ENCODE data around the gene NRGN.
"Not testable (repeated sequence)": the region's sequence is repeated elsewhere in the genome, so short reads cannot be mapped to it uniquely, and the experiment has no call there.

Gene NRGN

DNA sequence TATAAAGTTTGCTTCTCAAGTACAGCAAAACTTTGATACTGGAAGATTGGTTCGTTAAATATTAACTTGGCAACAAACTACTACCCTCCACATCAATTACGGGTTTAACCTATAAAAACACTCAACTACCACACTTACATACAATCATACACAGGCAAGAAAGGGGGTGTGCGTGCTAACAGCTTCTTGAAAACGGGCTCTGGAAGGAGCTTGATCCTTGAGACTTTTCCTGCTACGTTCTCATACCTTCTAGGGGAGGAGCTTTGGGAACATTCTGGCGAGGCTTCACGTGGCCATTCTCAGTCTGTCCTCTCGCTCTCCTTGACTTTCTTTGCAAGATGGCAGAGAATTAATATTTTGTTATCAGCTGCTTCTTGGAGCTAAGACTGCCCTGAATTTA lies 29.2 kb downstream of the NRGN start:
- Histone ChIP-seq H3K27me3 (replicated peaks; ENCODE audit: control insufficient read depth, insufficient read depth, low read length) (no peaks in the 10 kb centered on the region), H3K36me3 (ENCODE audit: control insufficient read depth, insufficient read depth, low read length) (peaks cover 1% of the 10 kb centered on the region; the same call in 1 of the 2 replicates), H3K4me3 (replicated peaks; ENCODE audit: low read depth, low read length) (no peak overlapping the region)
- TF ChIP-seq, protein P1, sequence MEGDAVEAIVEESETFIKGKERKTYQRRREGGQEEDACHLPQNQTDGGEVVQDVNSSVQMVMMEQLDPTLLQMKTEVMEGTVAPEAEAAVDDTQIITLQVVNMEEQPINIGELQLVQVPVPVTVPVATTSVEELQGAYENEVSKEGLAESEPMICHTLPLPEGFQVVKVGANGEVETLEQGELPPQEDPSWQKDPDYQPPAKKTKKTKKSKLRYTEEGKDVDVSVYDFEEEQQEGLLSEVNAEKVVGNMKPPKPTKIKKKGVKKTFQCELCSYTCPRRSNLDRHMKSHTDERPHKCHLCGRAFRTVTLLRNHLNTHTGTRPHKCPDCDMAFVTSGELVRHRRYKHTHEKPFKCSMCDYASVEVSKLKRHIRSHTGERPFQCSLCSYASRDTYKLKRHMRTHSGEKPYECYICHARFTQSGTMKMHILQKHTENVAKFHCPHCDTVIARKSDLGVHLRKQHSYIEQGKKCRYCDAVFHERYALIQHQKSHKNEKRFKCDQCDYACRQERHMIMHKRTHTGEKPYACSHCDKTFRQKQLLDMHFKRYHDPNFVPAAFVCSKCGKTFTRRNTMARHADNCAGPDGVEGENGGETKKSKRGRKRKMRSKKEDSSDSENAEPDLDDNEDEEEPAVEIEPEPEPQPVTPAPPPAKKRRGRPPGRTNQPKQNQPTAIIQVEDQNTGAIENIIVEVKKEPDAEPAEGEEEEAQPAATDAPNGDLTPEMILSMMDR (IDR thresholded peaks at IDR 0.05; ENCODE audit: insufficient read depth, low read length, poor library complexity, severe bottlenecking): no peak
- DNase-seq (ENCODE audit: extremely low read depth, insufficient read length): no peak

DNA sequence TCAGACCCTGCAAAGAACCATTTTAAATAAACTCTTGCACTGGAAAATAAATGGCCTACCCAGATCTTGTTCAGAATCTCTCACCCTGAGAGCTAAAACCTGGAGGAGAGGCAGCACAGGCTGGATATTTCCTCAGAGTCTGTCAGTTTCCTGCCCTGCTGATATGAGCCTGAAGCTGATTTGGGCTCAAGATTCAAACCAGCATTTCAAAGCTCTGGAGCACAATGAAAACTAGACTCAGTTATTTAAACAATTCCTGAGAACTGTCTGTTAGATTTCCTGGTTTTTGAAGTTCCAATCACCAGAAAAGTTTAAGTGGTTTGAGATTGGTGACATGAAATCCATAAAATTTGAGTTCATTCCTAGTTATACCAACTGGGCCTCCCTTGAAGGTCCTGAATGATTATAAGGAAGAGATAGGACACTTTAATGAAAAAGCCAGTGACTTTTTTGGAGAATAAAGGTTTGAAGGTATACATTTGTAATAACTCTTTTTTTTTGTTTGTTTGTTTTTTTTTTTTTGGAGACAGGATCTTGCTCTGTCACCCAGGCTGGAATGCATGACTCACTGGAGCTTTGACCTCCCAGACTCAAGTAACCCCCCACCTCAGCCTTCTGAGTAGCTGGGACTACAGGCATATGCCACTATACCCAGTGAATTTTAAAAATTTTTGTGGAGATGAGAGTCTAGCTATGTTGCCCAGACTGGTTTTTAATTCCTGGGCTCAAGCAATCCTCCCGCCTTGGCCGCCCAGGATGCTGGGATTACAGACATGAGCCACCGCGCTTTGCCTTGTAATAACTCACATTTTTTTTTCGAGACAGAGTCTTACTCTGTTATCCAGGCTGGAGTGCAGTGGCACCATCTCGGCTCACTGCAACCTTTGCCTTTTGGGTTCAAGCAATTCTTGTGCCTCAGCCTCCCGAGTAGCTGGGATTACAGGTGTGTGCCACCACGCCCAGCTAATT lies 30.3 kb downstream of the NRGN start:
- H3K27me3 ChIP-seq (replicated peaks; ENCODE audit: control insufficient read depth, insufficient read depth, low read length): no peaks in the 10 kb centered on the region
- no peaks in the 10 kb centered on the region for H3K36me3 ChIP-seq (ENCODE audit: control insufficient read depth, insufficient read depth, low read length)
- no peak overlapping the region for H3K4me3 ChIP-seq (replicated peaks; ENCODE audit: low read depth, low read length)
- TF ChIP-seq, protein P1 (IDR thresholded peaks at IDR 0.05; ENCODE audit: insufficient read depth, low read length, poor library complexity, severe bottlenecking): no peak
- DNase-seq (ENCODE audit: extremely low read depth, insufficient read length): no peak

DNA sequence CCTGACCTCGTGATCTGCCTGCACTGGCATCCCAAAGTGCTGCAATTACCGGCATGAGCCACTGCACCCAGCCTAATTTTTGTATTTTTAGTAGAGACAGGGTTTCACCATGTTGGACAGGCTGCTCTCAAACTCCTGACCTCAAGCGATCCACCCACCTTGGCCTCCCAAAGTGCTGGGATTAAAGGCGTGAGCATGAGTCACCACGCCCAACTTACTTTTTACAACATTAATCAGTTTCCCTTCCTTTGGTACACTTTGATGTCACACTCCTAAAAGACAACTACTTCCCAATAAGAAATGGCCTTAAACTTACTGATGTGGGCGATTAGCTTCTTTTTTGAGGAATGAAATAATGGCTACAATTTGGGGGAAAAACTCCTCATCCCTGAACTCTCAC lies 31.2 kb downstream of the NRGN start:
- DNase-seq (ENCODE audit: extremely low read depth, insufficient read length); H3K4me3 ChIP-seq (replicated peaks; ENCODE audit: low read depth, low read length); H3K36me3 ChIP-seq (ENCODE audit: control insufficient read depth, insufficient read depth, low read length); H3K27me3 ChIP-seq (replicated peaks; ENCODE audit: control insufficient read depth, insufficient read depth, low read length): not testable (repeated sequence)

DNA sequence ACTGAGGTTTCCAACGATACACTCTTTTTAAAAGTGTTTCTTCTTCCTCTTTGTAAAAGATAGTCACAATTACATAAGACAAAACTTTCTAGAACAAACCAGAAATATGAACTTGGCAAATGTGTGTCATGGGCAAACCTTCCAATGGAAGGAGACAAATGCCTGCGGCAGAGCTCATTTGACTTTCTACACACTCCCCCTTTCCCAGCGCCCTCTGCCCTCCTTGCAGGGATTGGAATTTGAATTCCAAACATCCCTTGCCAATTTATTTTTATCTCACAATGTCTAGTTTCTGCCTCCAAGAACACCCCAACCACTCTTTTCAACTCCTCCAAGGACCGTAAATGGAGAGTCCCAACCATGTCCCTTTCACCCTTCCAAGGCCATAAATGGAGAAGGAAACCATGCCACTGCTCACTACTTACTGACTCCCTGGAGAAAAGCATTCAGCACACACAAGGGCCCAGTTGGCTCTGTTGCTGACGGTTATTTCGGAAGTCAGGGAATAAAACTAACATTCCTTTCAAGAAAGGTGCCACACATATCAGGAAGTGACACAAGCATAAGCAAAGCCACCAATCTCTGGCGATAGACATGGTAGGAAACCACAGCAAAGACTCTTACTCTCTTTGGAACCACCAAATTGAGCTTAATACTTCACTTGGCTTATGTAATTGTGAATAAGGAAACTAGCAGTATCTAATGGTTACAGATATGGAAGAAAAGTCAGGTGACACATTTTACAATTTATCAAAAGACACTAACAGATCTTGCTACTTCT lies 37.3 kb downstream of the NRGN start:
- no peaks in the 10 kb centered on the region for H3K36me3 ChIP-seq (ENCODE audit: control insufficient read depth, insufficient read depth, low read length)
- H3K4me3 ChIP-seq (replicated peaks; ENCODE audit: low read depth, low read length): no peak overlapping the region
- TF ChIP-seq, protein P1 (IDR thresholded peaks at IDR 0.05; ENCODE audit: insufficient read depth, low read length, poor library complexity, severe bottlenecking): no peak
- no peaks in the 10 kb centered on the region for H3K27me3 ChIP-seq (replicated peaks; ENCODE audit: control insufficient read depth, insufficient read depth, low read length)
- DNase-seq (ENCODE audit: extremely low read depth, insufficient read length): no peak

DNA sequence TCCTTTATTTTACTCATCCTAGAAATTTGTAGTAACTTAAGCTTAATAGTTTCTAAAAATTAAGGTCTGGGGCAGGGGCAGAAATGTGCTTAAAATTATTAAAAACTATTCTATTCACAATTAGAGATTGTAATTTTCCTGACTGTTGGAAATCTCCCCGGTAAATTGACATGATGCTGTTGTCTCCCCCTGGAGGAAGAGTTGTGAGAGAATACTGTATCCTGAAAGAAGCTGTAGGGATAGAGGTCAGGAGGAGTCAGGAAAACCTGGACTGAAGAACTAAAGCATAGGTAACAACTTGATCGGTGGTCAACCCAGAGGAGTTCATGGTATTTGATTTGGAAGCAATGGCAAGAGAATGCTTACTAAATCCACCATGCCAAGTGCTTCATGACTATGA lies 38.5 kb downstream of the NRGN start:
- H3K27me3 ChIP-seq (replicated peaks; ENCODE audit: control insufficient read depth, insufficient read depth, low read length): no peaks in the 10 kb centered on the region
- TF ChIP-seq, protein P1 (IDR thresholded peaks at IDR 0.05; ENCODE audit: insufficient read depth, low read length, poor library complexity, severe bottlenecking): no peak
- DNase-seq (ENCODE audit: extremely low read depth, insufficient read length): no peak
- H3K36me3 ChIP-seq (ENCODE audit: control insufficient read depth, insufficient read depth, low read length): no peaks in the 10 kb centered on the region
- no peak overlapping the region for H3K4me3 ChIP-seq (replicated peaks; ENCODE audit: low read depth, low read length)

DNA sequence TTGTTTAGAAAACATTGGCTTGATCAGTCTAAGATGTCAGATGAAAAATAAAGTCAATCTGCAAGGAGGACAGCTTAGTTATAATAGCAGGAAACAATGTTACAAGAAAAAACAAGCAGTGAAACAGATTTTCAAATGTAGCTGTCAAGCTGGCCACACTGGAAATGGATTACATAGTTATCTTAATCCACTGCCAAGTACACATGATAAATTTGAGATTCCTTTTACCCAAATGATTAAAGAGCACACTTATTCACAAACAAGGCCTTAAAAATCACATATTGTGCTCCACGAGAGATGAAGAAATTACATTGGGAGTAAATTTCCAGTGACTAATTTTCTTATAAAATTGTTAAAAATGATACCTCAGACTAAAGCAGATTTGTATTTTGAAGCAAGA lies 39.8 kb downstream of the NRGN start:
- Histone ChIP-seq H3K36me3 (ENCODE audit: control insufficient read depth, insufficient read depth, low read length) (no peaks in the 10 kb centered on the region), H3K27me3 (replicated peaks; ENCODE audit: control insufficient read depth, insufficient read depth, low read length) (no peaks in the 10 kb centered on the region), H3K4me3 (replicated peaks; ENCODE audit: low read depth, low read length) (no peak overlapping the region)
- no peak for DNase-seq (ENCODE audit: extremely low read depth, insufficient read length)
- TF ChIP-seq, protein P1 (IDR thresholded peaks at IDR 0.05; ENCODE audit: insufficient read depth, low read length, poor library complexity, severe bottlenecking): no peak

All from GM06990 (cell line).